ENCODE results near the gene USP34.
"Not testable (repeated sequence)": the region's sequence is repeated elsewhere in the genome, so short reads cannot be mapped to it uniquely, and the experiment has no call there.

USP34 gene

DNA sequence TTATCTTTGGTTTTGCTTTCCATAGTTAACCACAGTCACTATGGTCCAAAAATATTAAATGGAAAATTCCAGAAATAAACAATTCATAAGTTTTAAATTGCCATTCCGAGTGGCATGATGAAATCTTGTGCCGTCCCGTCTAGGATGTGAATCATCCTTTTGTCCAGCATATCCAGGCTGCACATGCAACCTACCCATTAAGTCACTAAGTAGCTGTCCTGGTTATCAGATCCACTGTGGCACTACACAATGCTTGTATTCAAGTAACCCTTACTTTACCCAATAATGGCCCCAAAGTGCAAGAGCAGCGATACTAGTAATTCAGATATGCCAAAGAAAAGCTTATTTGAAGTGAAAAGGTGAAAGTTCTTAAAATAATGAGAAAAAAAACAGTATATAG, 10.7 kb downstream of the USP34 start:
- in situ Hi-C loops (cut with HindIII; ENCODE audit: low sequenced_read_pairs): no loop called here
- no peak for DNase-seq (ENCODE audit: low read depth)
- H3K4me3 ChIP-seq (ENCODE audit: low read depth, low read length): no peak overlapping the region
- TF ChIP-seq, protein P1, sequence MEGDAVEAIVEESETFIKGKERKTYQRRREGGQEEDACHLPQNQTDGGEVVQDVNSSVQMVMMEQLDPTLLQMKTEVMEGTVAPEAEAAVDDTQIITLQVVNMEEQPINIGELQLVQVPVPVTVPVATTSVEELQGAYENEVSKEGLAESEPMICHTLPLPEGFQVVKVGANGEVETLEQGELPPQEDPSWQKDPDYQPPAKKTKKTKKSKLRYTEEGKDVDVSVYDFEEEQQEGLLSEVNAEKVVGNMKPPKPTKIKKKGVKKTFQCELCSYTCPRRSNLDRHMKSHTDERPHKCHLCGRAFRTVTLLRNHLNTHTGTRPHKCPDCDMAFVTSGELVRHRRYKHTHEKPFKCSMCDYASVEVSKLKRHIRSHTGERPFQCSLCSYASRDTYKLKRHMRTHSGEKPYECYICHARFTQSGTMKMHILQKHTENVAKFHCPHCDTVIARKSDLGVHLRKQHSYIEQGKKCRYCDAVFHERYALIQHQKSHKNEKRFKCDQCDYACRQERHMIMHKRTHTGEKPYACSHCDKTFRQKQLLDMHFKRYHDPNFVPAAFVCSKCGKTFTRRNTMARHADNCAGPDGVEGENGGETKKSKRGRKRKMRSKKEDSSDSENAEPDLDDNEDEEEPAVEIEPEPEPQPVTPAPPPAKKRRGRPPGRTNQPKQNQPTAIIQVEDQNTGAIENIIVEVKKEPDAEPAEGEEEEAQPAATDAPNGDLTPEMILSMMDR (IDR thresholded peaks at IDR 0.05; ENCODE audit: low read depth, low read length, missing control alignments): no peak

DNA sequence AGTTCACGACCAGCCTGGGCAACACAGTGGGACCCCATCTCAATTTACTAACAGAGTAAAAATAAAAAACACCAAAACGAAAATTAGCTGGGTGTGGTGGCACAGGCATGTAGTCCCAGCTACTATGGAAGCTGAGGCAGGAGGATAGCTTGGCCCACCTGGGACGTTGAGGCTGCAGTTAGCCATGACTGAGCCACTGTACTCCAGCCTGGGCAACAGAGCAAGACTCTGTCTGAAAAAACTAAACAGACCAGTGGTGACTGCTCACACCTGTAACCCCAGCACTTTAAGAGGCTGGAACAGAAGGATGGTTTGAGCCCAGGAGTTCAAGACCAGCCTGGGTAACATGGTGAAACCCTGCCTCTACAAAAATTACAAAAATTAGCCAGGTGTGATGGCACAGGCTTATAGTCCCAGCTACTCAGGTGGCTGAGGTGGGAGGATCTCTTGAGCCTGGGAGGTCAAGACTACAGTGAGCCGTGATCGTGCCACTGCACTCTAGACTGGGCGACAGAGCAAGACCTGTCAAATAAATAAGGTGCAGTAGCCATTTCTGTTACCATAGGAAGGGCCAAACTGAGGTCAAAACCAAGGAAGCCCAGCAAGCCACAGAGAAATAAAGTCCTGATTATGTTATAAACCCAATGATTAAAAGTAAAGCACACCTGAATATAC, 14.0 kb downstream of the USP34 start:
- no peak overlapping the region for H3K4me3 ChIP-seq (ENCODE audit: low read depth, low read length)
- no peak for DNase-seq (ENCODE audit: low read depth)
- in situ Hi-C loops (cut with HindIII; ENCODE audit: low sequenced_read_pairs): no loop called here
- TF ChIP-seq, protein P1 (IDR thresholded peaks at IDR 0.05; ENCODE audit: low read depth, low read length, missing control alignments): no peak

DNA sequence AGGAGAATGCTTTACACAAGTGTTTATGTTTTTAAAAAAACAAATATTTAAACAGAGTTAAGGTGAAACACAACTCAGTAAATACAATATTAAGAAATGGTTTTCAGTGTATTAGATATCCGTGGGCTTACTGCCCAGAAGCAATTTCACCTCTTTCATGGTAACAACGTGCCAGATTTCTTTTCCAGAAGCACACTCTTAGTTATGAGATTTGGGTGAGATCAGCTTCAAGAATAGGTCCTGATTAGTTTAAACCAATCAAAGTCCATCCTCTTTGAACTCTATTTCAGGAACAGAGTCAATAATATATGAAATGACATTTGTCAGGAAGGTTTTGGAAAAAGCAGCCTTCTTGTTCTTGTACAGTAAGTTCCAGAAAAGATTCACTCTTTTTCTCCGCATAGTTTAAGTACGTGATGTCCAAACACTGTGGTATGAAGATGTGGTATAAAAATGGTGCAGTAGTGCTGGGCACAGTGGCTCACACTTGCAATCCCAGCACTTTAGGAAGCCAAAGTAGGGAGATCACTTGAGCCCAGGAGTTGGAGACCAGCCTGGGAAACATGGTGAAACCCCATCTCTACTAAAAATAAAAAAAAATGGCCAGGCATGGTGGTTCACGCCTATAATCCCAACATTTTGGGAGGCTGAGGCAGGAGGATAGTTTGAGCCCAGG, 14.7 kb downstream of the USP34 start:
- DNase-seq (ENCODE audit: low read depth): no peak
- in situ Hi-C loops (cut with HindIII; ENCODE audit: low sequenced_read_pairs): no loop called here
- TF ChIP-seq, protein P1 (IDR thresholded peaks at IDR 0.05; ENCODE audit: low read depth, low read length, missing control alignments): no peak
- no peak overlapping the region for H3K4me3 ChIP-seq (ENCODE audit: low read depth, low read length)

DNA sequence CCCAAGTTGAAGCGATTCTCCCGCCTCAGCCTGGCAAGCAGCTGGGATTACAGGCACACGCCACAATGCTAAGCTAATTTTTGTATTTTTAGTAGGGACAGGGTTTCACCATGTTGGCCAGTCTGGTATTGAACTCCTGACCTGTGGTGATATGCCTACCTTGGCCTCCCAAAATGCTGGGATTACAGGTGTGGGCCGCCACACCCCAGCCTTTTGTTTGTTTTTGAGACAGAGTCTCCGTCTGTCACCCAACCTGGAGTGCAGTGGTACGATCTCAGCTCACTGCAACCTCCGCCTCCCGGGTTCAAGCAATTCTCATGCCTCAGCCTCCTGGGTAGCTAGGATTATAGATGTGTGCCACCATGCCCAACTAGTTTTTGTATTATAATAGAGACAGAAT, 15.9 kb downstream of the USP34 start:
- DNase-seq (ENCODE audit: low read depth); in situ Hi-C loops (cut with HindIII; ENCODE audit: low sequenced_read_pairs); H3K4me3 ChIP-seq (ENCODE audit: low read depth, low read length): not testable (repeated sequence)

DNA sequence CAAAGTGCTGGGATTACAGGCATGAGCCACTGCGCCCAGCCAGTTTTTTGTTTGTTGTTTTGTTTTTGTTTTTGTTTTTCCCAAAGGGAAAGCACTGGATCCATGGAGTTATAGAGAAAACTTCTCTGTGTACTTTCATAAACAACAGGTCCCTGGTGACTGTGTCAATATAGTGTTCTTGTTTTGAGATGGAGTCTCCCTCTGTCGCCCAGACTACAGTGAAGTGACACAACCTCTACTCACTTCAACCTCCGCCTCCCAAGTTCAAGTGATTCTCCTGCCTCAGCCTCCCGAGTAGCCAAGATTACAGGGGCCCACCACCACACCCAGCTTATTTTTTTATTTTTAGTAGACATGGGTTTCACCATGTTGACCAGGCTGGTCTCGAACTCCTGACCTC, 16.5 kb downstream of the USP34 start:
- no peak overlapping the region for H3K4me3 ChIP-seq (ENCODE audit: low read depth, low read length)
- TF ChIP-seq, protein P1 (IDR thresholded peaks at IDR 0.05; ENCODE audit: low read depth, low read length, missing control alignments): no peak
- DNase-seq (ENCODE audit: low read depth): no peak
- in situ Hi-C loops (cut with HindIII; ENCODE audit: low sequenced_read_pairs): no loop called here

DNA sequence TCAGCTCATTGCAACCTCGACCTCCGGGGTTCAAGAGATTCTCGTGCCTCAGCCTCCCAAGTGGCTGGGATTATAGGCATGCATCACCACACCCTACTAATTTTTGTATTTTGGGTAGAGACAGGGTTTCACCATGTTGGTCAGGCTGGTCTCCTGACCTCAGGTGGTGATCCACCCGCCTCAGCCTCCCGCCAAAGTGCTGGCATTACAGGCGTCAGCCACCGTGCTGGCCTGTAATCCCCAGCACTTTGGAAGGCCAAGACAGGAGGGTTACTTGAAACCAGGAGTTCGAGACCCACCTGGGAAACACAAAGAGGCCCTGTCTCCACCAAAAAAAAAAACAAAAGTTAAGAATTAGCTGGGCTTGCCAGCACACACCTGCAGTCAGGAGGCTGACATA, 18.5 kb downstream of the USP34 start:
- DNase-seq (ENCODE audit: low read depth): no peak
- in situ Hi-C loops (cut with HindIII; ENCODE audit: low sequenced_read_pairs): no loop called here
- TF ChIP-seq, protein P1 (IDR thresholded peaks at IDR 0.05; ENCODE audit: low read depth, low read length, missing control alignments): no peak
- no peak overlapping the region for H3K4me3 ChIP-seq (ENCODE audit: low read depth, low read length)

DNA sequence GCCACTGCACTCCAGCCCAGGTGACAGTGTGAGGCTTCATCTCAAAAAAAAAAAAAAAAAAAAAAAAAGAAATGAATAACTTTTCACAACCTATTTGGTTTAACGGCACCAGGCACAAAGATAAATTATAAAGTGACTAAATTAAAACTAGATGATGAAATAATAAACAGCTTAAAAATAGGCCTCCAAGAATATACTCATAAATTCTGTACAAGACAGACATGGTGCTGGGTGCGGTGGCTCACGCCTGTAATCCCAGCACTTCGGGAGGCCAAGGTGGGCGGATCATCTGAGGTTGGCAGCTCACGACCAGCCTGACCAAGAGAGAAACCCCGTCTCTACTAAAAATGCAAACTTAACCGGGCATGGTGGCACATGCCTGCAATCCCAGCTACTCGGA, 19.7 kb downstream of the USP34 start:
- TF ChIP-seq, protein P1 (IDR thresholded peaks at IDR 0.05; ENCODE audit: low read depth, low read length, missing control alignments): no peak
- DNase-seq (ENCODE audit: low read depth): no peak
- H3K4me3 ChIP-seq (ENCODE audit: low read depth, low read length): no peak overlapping the region
- in situ Hi-C loops (cut with HindIII; ENCODE audit: low sequenced_read_pairs): no loop called here

All from astrocyte of the cerebellum (primary cell).